NCI-H2196 treated with DMSO at 0.1 percent for 48 hours (cell line): ENCODE data around the gene OVOL3.

Experiments
- DNase-seq: peaks from one replicate; lab custom pipeline; 2025; ENCODE audit not compliant: unreplicated experiment; lab: John Stamatoyannopoulos, UW

Gene OVOL3

GRCh38 chr19:36160821-36161596 is 50.1 kb downstream of the OVOL3 start:
- no peak for DNase-seq
